ENCODE measurements around the gene IGF1. TPM values are rescaled to one million over a fixed set of nuclear protein-coding genes. Genes with fewer than 3 reads are reported as not detected.
"Not testable (repeated sequence)": the region's sequence is repeated elsewhere in the genome, so short reads cannot be mapped to it uniquely, and the experiment has no call there.

IGF1 gene
- total RNA-seq, 1 experiment from 2014 or later, result not detected

GRCh38 chr12:102462386-102462785 is 18.0 kb downstream of the IGF1 start:
- no peaks in the 10 kb centered on the region for H3K27me3 ChIP-seq (ENCODE audit: control insufficient read depth, insufficient read depth, low read length)
- DNase-seq, result no peak
- no peaks in the 10 kb centered on the region for H3K36me3 ChIP-seq (replicated peaks; ENCODE audit: control insufficient read depth, insufficient read depth, low read length)
- H3K4me3 ChIP-seq (ENCODE audit: insufficient read depth, low read depth, low read length), result no peak overlapping the region

GRCh38 chr12:102461501-102461900 is 18.9 kb downstream of the IGF1 start:
- Histone ChIP-seq H3K27me3 (ENCODE audit: control insufficient read depth, insufficient read depth, low read length) (no peaks in the 10 kb centered on the region), H3K4me3 (ENCODE audit: insufficient read depth, low read depth, low read length) (no peak overlapping the region), H3K36me3 (replicated peaks; ENCODE audit: control insufficient read depth, insufficient read depth, low read length) (no peaks in the 10 kb centered on the region)
- DNase-seq, result no peak

- no peaks in the 10 kb centered on the region for H3K27me3 ChIP-seq (ENCODE audit: control insufficient read depth, insufficient read depth, low read length)
- no peak for DNase-seq
- no peak overlapping the region for H3K4me3 ChIP-seq (ENCODE audit: insufficient read depth, low read depth, low read length)
- H3K36me3 ChIP-seq (replicated peaks; ENCODE audit: control insufficient read depth, insufficient read depth, low read length), result no peaks in the 10 kb centered on the region
Observed at GRCh38 chr12:102459314-102459713, 21.0 kb downstream of the IGF1 start.

- H3K36me3 ChIP-seq (replicated peaks; ENCODE audit: control insufficient read depth, insufficient read depth, low read length), result no peaks in the 10 kb centered on the region
- no peak for DNase-seq
- H3K27me3 ChIP-seq (ENCODE audit: control insufficient read depth, insufficient read depth, low read length), result no peaks in the 10 kb centered on the region
- no peak overlapping the region for H3K4me3 ChIP-seq (ENCODE audit: insufficient read depth, low read depth, low read length)
Observed at GRCh38 chr12:102454808-102455760, 25.3 kb downstream of the IGF1 start.

DNA sequence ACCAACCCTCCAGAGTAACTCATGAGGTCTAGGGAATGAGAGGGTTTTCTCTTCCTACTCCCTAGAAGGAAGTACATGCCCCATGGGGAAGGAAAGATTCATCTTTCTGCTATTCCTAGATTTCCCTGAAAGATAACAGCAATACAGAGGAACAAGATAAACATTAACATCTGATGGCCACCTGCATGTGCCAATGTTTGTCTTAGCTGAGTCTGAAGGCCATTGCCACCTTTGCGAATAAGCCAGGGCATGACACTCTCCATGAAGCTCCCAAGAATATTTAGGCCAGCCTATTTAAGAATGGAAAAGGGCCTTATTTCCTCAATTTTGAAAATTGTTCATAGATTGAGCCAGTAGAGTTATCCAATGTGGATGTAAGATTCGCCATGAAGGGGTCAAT is 26.0 kb downstream of the IGF1 start:
- no peak overlapping the region for H3K4me3 ChIP-seq (ENCODE audit: insufficient read depth, low read depth, low read length)

DNA sequence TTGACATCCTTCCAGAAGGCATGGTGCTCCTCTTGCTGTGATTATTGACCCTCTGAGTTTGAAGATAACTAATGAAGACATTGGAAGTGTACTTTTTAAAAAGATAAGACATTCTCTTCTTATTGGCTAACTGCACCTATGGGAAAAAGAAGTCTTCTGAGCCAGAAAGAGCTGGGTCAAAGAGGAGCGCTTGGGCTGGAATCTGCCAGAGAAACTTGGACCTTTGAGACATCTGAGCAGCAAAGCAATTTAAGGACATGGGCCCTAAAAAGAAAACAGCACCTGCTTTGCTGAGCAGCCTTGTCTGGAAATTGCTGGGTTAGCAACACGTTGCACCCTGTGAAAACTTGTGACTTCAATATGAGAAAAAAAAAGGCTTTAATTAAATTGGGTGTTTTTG is 27.8 kb downstream of the IGF1 start:
- Histone ChIP-seq H3K4me3 (ENCODE audit: insufficient read depth, low read depth, low read length) (no peak overlapping the region), H3K36me3 (replicated peaks; ENCODE audit: control insufficient read depth, insufficient read depth, low read length) (no peaks in the 10 kb centered on the region), H3K27me3 (ENCODE audit: control insufficient read depth, insufficient read depth, low read length) (no peaks in the 10 kb centered on the region)
- DNase-seq, result no peak

More for the DNA sequence above, 26.0 kb downstream of the IGF1 start:
- H3K27me3 ChIP-seq (ENCODE audit: control insufficient read depth, insufficient read depth, low read length), result no peaks in the 10 kb centered on the region
- H3K36me3 ChIP-seq (replicated peaks; ENCODE audit: control insufficient read depth, insufficient read depth, low read length), result no peaks in the 10 kb centered on the region
- no peak for DNase-seq

- not testable (repeated sequence) for H3K4me3 ChIP-seq (ENCODE audit: insufficient read depth, low read depth, low read length); DNase-seq; H3K27me3 ChIP-seq (ENCODE audit: control insufficient read depth, insufficient read depth, low read length); H3K36me3 ChIP-seq (replicated peaks; ENCODE audit: control insufficient read depth, insufficient read depth, low read length)
Observed at GRCh38 chr12:102449018-102449417, 31.3 kb downstream of the IGF1 start.

DNA sequence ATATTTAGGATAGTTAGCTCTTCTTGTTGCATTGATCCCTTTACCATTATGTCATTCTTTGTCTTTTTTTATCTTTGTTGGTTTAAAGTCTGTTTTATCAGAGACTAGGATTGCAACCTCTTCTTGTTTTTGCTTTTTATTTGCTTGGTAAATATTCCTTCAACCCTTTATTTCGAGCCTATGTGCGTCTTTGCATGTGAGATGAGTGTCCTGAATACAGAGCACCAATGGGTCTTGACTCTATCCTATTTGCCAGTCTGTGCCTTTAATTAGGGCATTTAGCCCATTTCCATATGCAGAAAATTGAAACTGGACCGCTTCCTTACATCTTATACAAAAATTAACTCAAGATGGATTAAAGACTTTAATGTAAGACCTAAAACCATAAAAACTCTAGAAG is 32.9 kb downstream of the IGF1 start:
- not testable (repeated sequence) for H3K27me3 ChIP-seq (ENCODE audit: control insufficient read depth, insufficient read depth, low read length); H3K4me3 ChIP-seq (ENCODE audit: insufficient read depth, low read depth, low read length); DNase-seq; H3K36me3 ChIP-seq (replicated peaks; ENCODE audit: control insufficient read depth, insufficient read depth, low read length)

GRCh38 chr12:102444707-102445106 is 35.7 kb downstream of the IGF1 start:
- DNase-seq, result no peak
- H3K4me3 ChIP-seq (ENCODE audit: insufficient read depth, low read depth, low read length), result no peak overlapping the region
- H3K36me3 ChIP-seq (replicated peaks; ENCODE audit: control insufficient read depth, insufficient read depth, low read length), result no peaks in the 10 kb centered on the region
- no peaks in the 10 kb centered on the region for H3K27me3 ChIP-seq (ENCODE audit: control insufficient read depth, insufficient read depth, low read length)

GRCh38 chr12:102444093-102444492 is 36.3 kb downstream of the IGF1 start:
- no peak overlapping the region for H3K4me3 ChIP-seq (ENCODE audit: insufficient read depth, low read depth, low read length)
- H3K36me3 ChIP-seq (replicated peaks; ENCODE audit: control insufficient read depth, insufficient read depth, low read length), result no peaks in the 10 kb centered on the region
- H3K27me3 ChIP-seq (ENCODE audit: control insufficient read depth, insufficient read depth, low read length), result no peaks in the 10 kb centered on the region
- no peak for DNase-seq

GRCh38 chr12:102441077-102441596 is 39.2 kb downstream of the IGF1 start:
- Histone ChIP-seq H3K4me3 (ENCODE audit: insufficient read depth, low read depth, low read length) (no peak overlapping the region), H3K27me3 (ENCODE audit: control insufficient read depth, insufficient read depth, low read length) (no peaks in the 10 kb centered on the region), H3K36me3 (replicated peaks; ENCODE audit: control insufficient read depth, insufficient read depth, low read length) (no peaks in the 10 kb centered on the region)
- DNase-seq, result no peak

- Histone ChIP-seq H3K4me3 (ENCODE audit: insufficient read depth, low read depth, low read length) (no peak overlapping the region), H3K27me3 (ENCODE audit: control insufficient read depth, insufficient read depth, low read length) (no peaks in the 10 kb centered on the region), H3K36me3 (replicated peaks; ENCODE audit: control insufficient read depth, insufficient read depth, low read length) (no peaks in the 10 kb centered on the region)
- no peak for DNase-seq
Observed at GRCh38 chr12:102439426-102440405, 40.6 kb downstream of the IGF1 start.

DNA sequence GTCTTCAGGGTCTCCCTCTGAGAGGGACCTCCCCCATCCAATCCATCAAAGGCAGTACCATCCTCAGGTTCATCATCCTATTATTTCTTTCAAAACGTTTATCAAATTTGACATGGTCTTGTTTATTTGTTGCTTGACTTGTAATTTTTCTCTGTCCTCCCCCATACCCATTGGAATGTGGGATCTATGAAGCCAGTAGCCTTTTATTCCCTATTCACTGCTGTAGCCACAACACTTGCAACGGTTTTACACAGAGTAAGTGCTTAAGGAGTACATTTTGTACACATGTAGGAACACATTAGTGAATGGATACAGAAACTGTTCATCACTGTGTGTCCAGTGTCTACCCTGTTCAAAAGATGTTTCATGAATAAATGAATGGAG is 41.5 kb downstream of the IGF1 start:
- Histone ChIP-seq H3K36me3 (replicated peaks; ENCODE audit: control insufficient read depth, insufficient read depth, low read length) (no peaks in the 10 kb centered on the region), H3K4me3 (ENCODE audit: insufficient read depth, low read depth, low read length) (no peak overlapping the region), H3K27me3 (ENCODE audit: control insufficient read depth, insufficient read depth, low read length) (no peaks in the 10 kb centered on the region)
- no peak for DNase-seq

DNA sequence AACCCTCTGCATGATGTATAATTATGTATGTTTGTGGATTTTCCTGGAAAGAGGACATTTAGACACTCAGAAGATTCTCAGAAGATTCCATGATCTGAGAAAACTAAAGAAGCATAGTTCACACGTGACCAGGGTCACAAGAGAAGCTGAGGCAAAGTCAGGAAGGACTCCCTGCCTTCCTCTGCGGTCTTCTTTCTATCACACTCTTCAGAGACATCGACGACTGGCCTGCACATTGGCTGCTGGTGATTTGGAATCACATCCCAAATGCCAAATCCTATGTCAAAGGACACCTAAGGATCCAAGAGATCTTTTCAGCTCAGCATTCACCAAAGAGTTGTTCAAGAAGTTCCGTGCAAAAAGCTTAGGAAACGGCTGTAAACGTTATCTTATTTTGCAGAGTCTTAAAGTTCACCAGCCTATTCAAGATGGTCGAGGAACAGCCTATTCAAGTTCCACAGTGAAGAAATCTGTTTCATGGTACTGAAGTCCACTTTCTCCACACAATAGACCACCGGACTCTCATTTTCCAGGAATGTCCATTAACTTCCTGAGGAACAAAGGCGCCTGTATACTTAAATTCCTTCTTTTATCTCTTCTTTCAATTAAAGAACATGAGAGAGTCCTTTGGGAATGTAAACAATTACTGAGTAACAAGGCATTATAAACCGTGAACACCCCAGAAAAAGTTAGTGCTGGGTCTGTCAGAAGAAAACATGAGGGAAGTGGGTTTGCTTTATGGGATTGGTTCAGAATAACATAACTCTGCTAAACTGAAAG is 42.1 kb downstream of the IGF1 start:
- no peaks in the 10 kb centered on the region for H3K36me3 ChIP-seq (replicated peaks; ENCODE audit: control insufficient read depth, insufficient read depth, low read length)
- H3K27me3 ChIP-seq (ENCODE audit: control insufficient read depth, insufficient read depth, low read length), result no peaks in the 10 kb centered on the region
- H3K4me3 ChIP-seq (ENCODE audit: insufficient read depth, low read depth, low read length), result no peak overlapping the region
- DNase-seq, result no peak

All from H7 (cell line).